ENCODE measurements around the gene NPEPPS.

The NPEPPS gene

GRCh38 chr17:47634870-47635269 is 104.0 kb downstream of the NPEPPS start:
- DNase-seq = no peak

DNA sequence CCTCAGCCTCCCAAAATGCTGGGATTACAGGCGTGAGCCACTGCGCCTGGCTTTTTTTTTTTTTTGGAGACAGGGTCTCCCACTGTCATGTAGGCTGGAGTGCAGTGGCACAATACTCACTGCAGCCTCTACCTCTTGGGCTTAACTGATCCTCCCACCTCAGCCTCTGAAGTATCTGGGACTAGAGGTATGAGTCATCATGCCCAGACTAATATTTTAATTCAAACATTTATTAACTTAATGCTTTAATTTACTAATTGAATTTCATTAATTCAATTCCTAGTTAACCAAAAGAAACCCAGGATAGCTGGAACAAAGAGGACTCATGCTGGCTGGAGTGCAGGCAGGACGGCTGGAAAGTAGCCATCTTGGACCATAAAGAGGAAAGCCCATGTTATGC is 104.8 kb downstream of the NPEPPS start:
- DNase-seq = no peak

DNA sequence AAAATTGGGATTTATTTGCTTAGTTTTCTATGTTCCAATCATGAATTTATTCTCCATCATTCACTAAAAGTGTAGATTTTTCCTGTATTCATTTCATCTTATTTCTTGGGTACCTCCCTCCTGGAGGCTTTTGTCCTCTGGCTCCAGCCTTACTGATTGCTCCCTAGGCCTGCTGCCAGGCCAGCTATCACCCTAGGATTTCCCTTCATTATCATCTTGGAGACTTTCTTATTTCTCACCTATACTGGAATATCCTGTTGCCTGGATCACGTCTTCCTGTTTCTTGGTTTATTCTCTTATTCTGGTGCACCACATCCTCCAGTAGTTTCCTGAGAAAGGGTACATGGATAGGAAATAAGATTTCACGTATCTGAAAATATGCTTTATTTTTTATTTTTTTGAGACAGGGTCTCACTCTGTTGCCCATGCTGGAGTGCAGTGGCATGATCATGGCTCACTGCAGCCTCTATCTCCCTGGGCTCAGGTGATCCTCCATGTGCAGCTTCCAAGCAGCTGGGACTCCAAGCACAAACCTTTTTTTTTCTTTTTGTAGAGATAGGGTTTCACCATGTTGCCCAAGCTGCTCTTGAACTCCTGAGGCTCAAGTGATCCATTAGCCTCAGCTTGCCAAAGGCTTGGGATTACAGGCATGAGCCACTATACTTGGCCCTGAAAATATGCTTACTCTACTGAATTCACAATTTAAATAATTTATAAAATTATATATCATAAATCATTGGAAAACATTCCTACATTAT is 105.5 kb downstream of the NPEPPS start:
- no peak for DNase-seq

DNA sequence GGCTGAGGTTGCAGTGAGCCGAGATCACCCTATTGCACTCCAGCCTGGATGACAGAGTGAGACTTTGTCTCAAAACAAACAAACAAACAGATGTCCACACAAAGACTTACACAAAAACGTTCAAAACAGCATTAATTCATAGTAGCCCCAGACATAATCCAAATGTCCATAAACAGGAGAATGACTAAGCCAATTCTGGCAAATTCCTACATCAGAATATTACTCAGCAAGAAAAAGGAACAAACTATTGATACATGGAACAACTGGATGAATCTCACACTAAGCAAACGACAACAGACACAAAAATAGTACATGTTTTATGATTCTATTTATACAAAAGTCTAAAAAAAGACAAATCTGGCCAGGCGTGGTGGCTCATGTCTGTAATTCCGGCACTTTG is 108.0 kb downstream of the NPEPPS start:
- DNase-seq = no peak

- DNase-seq = no peak
These were observed 109.2 kb downstream of the NPEPPS start for GRCh38 chr17:47640076-47640475.

GRCh38 chr17:47641202-47641601 is 110.3 kb downstream of the NPEPPS start:
- no peak for DNase-seq

DNA sequence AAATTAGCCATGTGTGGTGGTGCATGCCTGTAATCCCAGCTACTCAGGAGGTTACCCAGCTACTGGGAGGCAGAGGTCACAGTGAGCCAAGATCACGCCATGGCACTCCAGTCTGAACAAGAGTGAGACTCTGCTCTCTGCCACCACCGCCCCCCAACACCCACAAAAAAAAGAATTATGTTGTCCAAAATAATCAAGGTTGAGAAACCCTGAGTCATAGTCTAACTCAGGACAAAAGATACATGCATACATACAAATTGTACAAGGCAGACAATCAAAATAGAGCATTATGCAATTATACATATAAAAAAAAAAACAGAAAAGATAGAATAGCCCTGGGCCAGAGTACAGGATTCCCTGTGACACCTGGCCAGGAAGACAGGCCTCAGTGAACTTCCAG is 112.2 kb downstream of the NPEPPS start:
- DNase-seq = no peak

DNA sequence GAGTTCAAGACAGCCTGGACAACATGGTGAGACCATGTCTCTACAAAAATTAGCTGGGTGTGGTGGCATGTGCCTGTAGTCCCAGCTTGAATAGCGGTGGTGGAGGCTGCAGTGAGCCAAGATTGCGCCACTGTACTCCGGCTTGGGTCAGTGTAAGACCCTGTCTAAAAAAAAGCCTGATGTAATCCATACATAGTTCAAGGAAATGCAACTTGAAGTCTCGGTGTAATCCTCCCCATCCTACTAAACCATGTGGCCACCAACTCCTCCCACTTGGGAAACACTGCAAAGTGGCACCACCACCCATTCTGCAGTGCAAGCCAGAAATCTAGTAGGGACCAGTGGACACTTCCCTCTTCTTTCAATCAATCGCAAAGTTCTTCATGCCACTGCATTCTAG is 113.4 kb downstream of the NPEPPS start:
- DNase-seq = no peak

DNA sequence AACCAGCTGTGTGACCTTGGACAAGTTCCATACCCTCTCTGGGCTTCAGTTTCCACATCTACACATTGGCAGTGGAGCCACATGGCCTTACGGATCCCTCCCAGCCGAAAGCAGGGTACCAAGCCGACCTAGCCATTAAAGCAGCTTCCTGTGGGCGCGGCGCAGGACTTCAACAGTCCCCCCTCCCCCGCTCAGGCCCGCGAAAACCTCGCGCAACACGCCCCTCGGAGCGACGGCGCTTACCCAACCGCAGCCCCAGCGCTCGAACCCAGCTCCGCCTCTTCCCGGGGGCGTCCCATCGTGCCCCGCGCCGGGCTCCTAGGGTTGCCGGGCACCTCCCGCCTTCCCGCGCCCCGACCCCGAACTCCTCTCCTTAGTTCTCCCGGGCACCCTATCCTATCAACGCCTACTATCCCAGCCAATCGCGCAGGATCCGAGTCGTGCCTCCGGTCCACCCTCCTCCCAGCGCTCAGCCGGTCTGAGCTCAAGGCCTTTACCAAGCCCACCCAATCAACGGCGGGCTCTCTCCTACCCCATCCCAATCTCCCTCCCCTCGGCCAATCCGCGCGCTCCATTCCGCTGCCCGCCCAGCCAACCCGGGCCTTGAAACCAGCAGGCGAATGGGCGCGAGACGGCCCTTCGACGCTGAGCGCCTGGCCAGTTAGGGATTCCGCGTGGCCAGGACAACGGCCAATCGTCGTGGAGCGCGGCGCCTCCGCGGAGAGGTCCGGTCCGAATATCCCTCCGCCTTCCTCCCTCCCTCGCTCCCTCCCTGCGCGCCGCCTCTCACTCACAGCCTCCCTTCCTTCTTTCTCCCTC is 118.5 kb downstream of the NPEPPS start, which contains the start of gene KPNB1:
TSS of gene KPNB1 (plus strand) at position 767 of the 819 bp plus-strand sequence. CDS start 326 bp downstream, outside the sequence.
- DNase-seq = peak; percentile 97

DNA sequence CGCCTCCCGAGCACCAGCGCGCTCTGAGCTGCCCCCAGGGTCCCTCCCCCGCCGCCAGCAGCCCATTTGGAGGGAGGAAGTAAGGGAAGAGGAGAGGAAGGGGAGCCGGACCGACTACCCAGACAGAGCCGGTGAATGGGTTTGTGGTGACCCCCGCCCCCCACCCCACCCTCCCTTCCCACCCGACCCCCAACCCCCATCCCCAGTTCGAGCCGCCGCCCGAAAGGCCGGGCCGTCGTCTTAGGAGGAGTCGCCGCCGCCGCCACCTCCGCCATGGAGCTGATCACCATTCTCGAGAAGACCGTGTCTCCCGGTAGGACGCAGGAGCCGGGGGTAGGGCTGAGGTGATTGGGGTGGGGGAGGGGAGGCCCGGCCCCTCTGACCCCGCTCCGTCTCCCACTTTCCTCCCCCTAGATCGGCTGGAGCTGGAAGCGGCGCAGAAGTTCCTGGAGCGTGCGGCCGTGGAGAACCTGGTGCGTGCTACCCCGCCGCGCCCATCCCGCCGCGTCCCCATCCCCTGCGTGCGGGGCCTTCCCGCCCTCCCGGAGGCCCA is 119.1 kb downstream of the NPEPPS start:
- no peak for DNase-seq

DNA sequence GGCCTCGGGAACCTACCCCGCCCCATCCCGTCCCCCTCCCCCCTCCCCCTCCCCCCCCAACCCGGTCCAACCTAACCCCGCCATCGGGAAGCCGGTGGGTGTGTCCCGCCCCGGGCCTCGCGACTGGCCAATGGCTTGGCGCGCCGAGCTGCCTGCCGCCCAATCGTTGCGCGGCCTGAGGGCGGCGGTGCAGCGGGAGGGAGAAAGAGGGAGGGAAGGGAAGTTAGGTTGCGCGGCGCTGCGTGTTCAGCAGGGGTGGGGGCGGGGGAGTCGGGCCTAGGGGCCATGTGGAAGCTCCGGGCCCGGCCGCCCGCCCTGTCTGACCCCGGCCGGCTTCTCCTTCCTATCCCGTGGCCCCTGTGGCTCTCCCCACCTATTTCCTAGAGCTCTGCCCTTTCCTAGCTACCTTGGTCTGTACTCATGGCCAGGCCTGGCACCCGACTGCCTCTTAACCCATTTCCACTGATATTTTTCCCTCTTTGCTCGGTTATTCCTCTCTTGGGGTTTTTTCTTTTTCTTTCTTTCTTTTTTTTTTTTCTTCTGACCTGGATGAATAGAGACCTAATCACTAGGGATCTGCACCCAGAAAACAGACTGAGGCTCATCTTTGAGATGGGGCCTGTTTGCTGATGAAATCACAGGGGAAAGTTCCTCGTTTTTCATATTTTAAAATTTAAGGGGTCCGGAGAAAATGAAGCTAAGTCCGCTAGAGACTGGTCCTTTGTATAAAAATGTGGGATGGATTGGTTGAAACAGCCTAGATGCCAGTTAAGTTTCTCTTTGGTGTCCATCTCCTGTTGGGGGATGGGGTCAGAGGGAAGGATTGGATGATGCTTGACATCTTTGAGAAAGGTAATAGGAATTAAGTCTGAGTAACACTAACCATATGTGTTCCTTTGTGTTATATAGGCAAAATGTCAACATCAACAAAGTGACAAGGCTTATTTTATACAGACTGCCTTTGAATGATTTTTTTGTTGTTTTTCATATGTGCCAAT is 119.9 kb downstream of the NPEPPS start:
- DNase-seq = peak; percentile 86

GRCh38 chr17:47651704-47652103 is 120.8 kb downstream of the NPEPPS start:
- DNase-seq = no peak

GRCh38 chr17:47652570-47652969 is 121.7 kb downstream of the NPEPPS start:
- no peak for DNase-seq

- no peak for DNase-seq
These were observed 122.5 kb downstream of the NPEPPS start for GRCh38 chr17:47653442-47653841.

- no peak for DNase-seq
These were observed 124.1 kb downstream of the NPEPPS start for GRCh38 chr17:47654991-47655390.

GRCh38 chr17:47660064-47660492 is 129.2 kb downstream of the NPEPPS start:
- no peak for DNase-seq

GRCh38 chr17:47663912-47664623 is 133.2 kb downstream of the NPEPPS start:
- DNase-seq = peak; percentile 59

DNA sequence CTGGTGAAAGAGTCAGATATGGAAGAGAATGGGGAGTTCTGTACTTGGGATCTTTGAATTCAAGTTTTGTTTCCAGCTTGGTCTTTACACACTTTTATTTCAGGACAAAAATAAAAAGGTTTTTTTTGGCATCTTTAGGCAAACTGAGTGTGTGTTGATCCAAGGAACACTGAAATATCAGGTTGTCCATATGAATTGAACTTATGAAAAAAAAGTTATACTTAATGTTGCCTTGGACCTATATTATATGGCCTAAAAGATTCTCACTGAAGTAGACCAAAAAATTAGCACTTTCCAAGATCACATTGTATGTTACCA is 133.7 kb downstream of the NPEPPS start:
- DNase-seq = no peak

DNA sequence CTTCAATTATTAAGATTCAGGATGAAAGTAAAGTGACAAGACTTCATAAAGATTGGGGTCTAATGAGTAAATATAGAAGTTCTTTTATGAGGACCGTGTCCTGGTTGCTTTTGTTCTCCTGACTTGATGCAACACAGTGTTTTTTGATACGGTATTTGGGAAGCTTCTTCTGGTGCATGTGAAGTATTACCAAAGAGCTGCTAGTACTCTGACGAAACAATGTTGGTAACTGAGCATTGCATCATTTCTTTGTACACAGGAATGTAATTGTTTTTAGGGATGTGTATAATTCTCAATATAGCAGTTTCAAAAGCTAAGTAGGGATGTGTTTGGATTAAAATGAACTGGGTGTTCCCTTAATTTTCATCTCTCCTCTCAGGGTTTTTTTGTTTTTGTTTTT is 134.7 kb downstream of the NPEPPS start:
- no peak for DNase-seq

- no peak for DNase-seq
These were observed 138.2 kb downstream of the NPEPPS start for GRCh38 chr17:47669081-47669480.

- DNase-seq = no peak
These were observed 139.2 kb downstream of the NPEPPS start for GRCh38 chr17:47670064-47670463.

Data from activated gamma-delta T cell treated with Interleukin-2 at 50 U/mL for 16 hours (primary cell).